HepG2 (cell line): ENCODE results near the gene LRRC10B. TPM values are rescaled to one million over a fixed set of nuclear protein-coding genes. Genes with fewer than 3 reads are reported as not detected.

Experiments used
- ATAC-seq: fragments of 200-7000 bp; cut with Tn5 transposase; 3 replicates; pipeline ENCODE4 v1.9.1; 2020; ENCODE audit warnings: mild to moderate bottlenecking, moderate library complexity
- BruUV-seq: library from RNA; stranded (reverse); fragments of 400-500 nt; replicated peaks from 2 replicates; lab custom pipeline; 2021; lab: Mats Ljungman, UMichigan
- CTCF ChIA-PET: fragments of 300-600 bp; formaldehyde crosslinking; extraction: SDS; loops from one replicate; lab custom pipeline; 2021; ENCODE audit warnings: low total read pairs, inconsistent platforms, low intra/inter-chr PET ratio; lab: Yijun Ruan, JAX
- POLR2A ChIA-PET: fragments of 350-600 bp; sonication (Branson Sonifier 250); formaldehyde crosslinking; loops from one replicate; lab custom pipeline; 2020; ENCODE audit warnings: antibody characterized with exemption, inconsistent platforms; lab: Yijun Ruan, JAX
- DNase-seq: peaks from one replicate; pipeline ENCODE4 v3.0.0-alpha.2; 2015; ENCODE audit warnings: low spot score
- FAIRE-seq: peaks from 3 replicates; lab custom pipeline; 2011; peaks lifted over from hg19 to GRCh38; lab: Jason Lieb, UNC
- H2AFZ ChIP-seq: one replicate; pipeline ENCODE4 v1.6.1; 2011; ENCODE audit warnings: low read length, inconsistent platforms
- H3K27ac ChIP-seq: fragments of 300-600 bp; 3 replicates; pipeline ENCODE4 v1.8.0; 2011; ENCODE audit warnings: mixed run types, mild to moderate bottlenecking, mixed read lengths, low read length, inconsistent platforms; ENCODE audit not compliant: insufficient read depth; ENCODE audit errors: extremely low read length
- H3K27me3 ChIP-seq, 2 experiments: fragments of 200-600 bp in 1 of 2; 2 replicates in 1 of 2; 3 replicates in 1 of 2; pipeline versions ENCODE4 v1.6.0 to v1.8.0; 2011; ENCODE audit warnings: low read length in 2 of 2, mild to moderate bottlenecking in 2 of 2, moderate library complexity in 2 of 2, inconsistent platforms in 1 of 2; ENCODE audit not compliant: insufficient read depth in 2 of 2, control insufficient read depth in 1 of 2
- H3K36me3 ChIP-seq, 2 experiments: fragments of 200-600 bp in 1 of 2; replicated peaks in 1 of 2; 2 replicates in 1 of 2; 3 replicates in 1 of 2; pipeline versions ENCODE4 v1.5.1 to v1.8.0; 2011; ENCODE audit warnings: low read length in 2 of 2, inconsistent platforms in 1 of 2; ENCODE audit not compliant: insufficient read depth in 2 of 2, control insufficient read depth in 1 of 2
- H3K4me1 ChIP-seq: 2 replicates; pipeline ENCODE4 v1.5.1; 2012; ENCODE audit warnings: low read length, inconsistent platforms; ENCODE audit not compliant: insufficient read depth
- H3K4me2 ChIP-seq: 2 replicates; pipeline ENCODE4 v1.6.0; 2011; ENCODE audit warnings: low read depth, low read length, inconsistent platforms
- H3K4me3 ChIP-seq, 3 experiments: fragments of 200-600 bp in 1 of 3; sonication (generic), shearing (Covaris generic) in 1 of 3; replicated peaks in 1 of 3; 2 replicates each; pipeline ENCODE4 v1.5.1; 2011 to 2016; ENCODE audit warnings: low read length in 3 of 3, inconsistent platforms in 2 of 3, low read depth in 2 of 3, mild to moderate bottlenecking in 2 of 3, control low read depth in 1 of 3, mixed read lengths in 1 of 3; ENCODE audit not compliant: insufficient read depth in 1 of 3
- H3K79me2 ChIP-seq: one replicate; pipeline ENCODE4 v1.6.1; 2011; ENCODE audit warnings: low read length, inconsistent platforms; ENCODE audit not compliant: insufficient read depth
- H3K9ac ChIP-seq: 2 replicates; pipeline ENCODE4 v1.6.0; 2011; ENCODE audit warnings: mild to moderate bottlenecking, low read depth, low read length, inconsistent platforms; ENCODE audit not compliant: insufficient read depth
- H3K9me3 ChIP-seq: 2 replicates; pipeline ENCODE4 v1.5.1; 2012; ENCODE audit warnings: mild to moderate bottlenecking, low read length
- H4K20me1 ChIP-seq: 2 replicates; pipeline ENCODE4 v1.6.0; 2011; ENCODE audit warnings: inconsistent platforms, mild to moderate bottlenecking, low read length, moderate library complexity; ENCODE audit not compliant: insufficient read depth
- CEBPG ChIP-seq: IDR thresholded peaks from 2 replicates; pipeline ENCODE4 v1.6.1; 2016
- FOSL2 ChIP-seq: sonication (generic); formaldehyde crosslinking; IDR thresholded peaks from 2 replicates; pipeline ENCODE4 v1.4.0; 2020; ENCODE audit warnings: missing genetic modification reagents
- KDM4B ChIP-seq: sonication (generic); formaldehyde crosslinking; IDR thresholded peaks from 2 replicates; pipeline ENCODE4 v1.4.0; 2020; ENCODE audit warnings: missing genetic modification reagents
- PATZ1 ChIP-seq: sonication (generic); formaldehyde crosslinking; IDR thresholded peaks from 2 replicates; pipeline ENCODE4 v1.4.0; 2020; ENCODE audit warnings: missing genetic modification reagents
- SOX13 ChIP-seq, 3 experiments: fragments of 450-650 bp in 1 of 3; sonication (generic) in 1 of 3; formaldehyde crosslinking in 1 of 3; IDR thresholded peaks in 2 of 3; conservative IDR thresholded peaks in 1 of 3; 2 replicates each; pipeline versions ENCODE4 v1.5.0 to v1.6.1; 2016 to 2020; ENCODE audit warnings: antibody characterized with exemption in 1 of 3, mild to moderate bottlenecking in 1 of 3, missing compliant biosample characterization in 1 of 3, missing genetic modification reagents in 1 of 3, moderate library complexity in 1 of 3
- SUZ12 ChIP-seq: fragments of 150-350 bp; IDR thresholded peaks from 2 replicates; pipeline ENCODE4 v1.6.1; 2014; ENCODE audit warnings: low read depth, low read length
- ZNF414 ChIP-seq: sonication (generic); formaldehyde crosslinking; IDR thresholded peaks from 2 replicates; pipeline ENCODE4 v1.5.0; 2020; ENCODE audit warnings: missing genetic modification reagents
- ZNF615 ChIP-seq: sonication (generic); formaldehyde crosslinking; IDR thresholded peaks from 2 replicates; pipeline ENCODE4 v1.5.0; 2020; ENCODE audit warnings: mild to moderate bottlenecking, missing genetic modification reagents, borderline replicate concordance
- ZNF709 ChIP-seq: sonication (generic); formaldehyde crosslinking; IDR thresholded peaks from 2 replicates; pipeline ENCODE4 v1.5.0; 2020; ENCODE audit warnings: mild to moderate bottlenecking, missing genetic modification reagents
- ZSCAN31 ChIP-seq: sonication (generic); formaldehyde crosslinking; IDR thresholded peaks from 2 replicates; pipeline ENCODE4 v1.5.0; 2020; ENCODE audit warnings: low read depth, mild to moderate bottlenecking, missing genetic modification reagents
- WGBS: methylation state at CpG from one replicate; pipeline ENCODE4 v1.1.6; 2017; ENCODE audit warnings: low lambda C conversion rate; 5-methylcytosine and 5-hydroxymethylcytosine counted together
- in situ Hi-C: cut with HindIII; loops from 2 replicates; pipeline ENCODE4 v1.10.0; 2017; ENCODE audit warnings: low pct_unique_long_range_greater_than_20kb; ENCODE audit not compliant: extremely low pct_ligation_motif_present
- intact Hi-C: fragments of 100-400 bp; cut with micrococcal nuclease; formaldehyde crosslinking; loops from one replicate; pipeline ENCODE4 v1.10.0; 2022; ENCODE audit not compliant: unreplicated experiment
- polyA plus RNA-seq, 8 experiments: library from polyadenylated mRNA; depleted of rRNA in 3 of 8; stranded (reverse) in 7 of 8; unstranded in 1 of 8; fragments of >200 nt; fragmentation: Illumina TruSeq in 4 of 8; extraction: Trizol in 4 of 8; gene quantifications; 2 replicates each; pipeline versions ENCODE4 v1.2.1 to v1.2.3, GENCODE V29; 2011 to 2016; ENCODE audit warnings: low read depth in 4 of 8, missing spikeins in 1 of 8, mixed read lengths in 1 of 8; ENCODE audit not compliant: insufficient read depth in 1 of 8
- total RNA-seq, 5 experiments: library from RNA; depleted of rRNA; stranded (reverse); fragments of >200 nt; fragmentation: Illumina TruSeq; extraction: Trizol; gene quantifications; 2 replicates each; pipeline ENCODE4 v1.2.3, GENCODE V29; 2016; ENCODE audit warnings: low read depth in 1 of 5
- TF ChIP-seq, protein P1 (sequence below): sonication (generic); formaldehyde crosslinking; IDR thresholded peaks from 2 replicates; pipeline ENCODE4 v1.4.0; 2020; ENCODE audit warnings: missing genetic modification reagents
- TF ChIP-seq, protein P2 (sequence below), 2 experiments: sonication (generic) in 1 of 2; formaldehyde crosslinking in 1 of 2; IDR thresholded peaks; 2 replicates each; pipeline versions ENCODE4 v1.5.1 to v1.6.1; 2011 to 2020; ENCODE audit warnings: borderline replicate concordance in 1 of 2, low read depth in 1 of 2, low read length in 1 of 2, mild to moderate bottlenecking in 1 of 2, missing genetic modification reagents in 1 of 2, moderate library complexity in 1 of 2

LRRC10B gene
- total and polyA plus RNA-seq, 2 of the 13 experiments (the other 11 are each of a cell fraction or from before 2014, with no cell fraction given), result not detected

GRCh38 chr11:61529537-61530225 lies 21.1 kb downstream of the LRRC10B start:
- no peak overlapping the region for H3K9ac ChIP-seq
- 13% methylated on average over 10 of the region's 21 CpGs for WGBS
- no peaks in the 10 kb centered on the region for H3K9me3 ChIP-seq
- ATAC-seq (peak; percentile 57), DNase-seq (peak; percentile 58), FAIRE-seq (peak; percentile 66)
- no peaks in the 10 kb centered on the region for H3K79me2 ChIP-seq
- peaks cover 0 to 5% of the 10 kb centered on the region in 2 experiments; a peak in 1 of 5 replicates for H3K27me3 ChIP-seq
- in situ Hi-C loops, result loop anchor here (5.0 kb wide), 1 partner anchor 108 kb away; no protein-coding TSS in a partner anchor
- no peaks in the 10 kb centered on the region for H3K36me3 ChIP-seq
- peaks cover 48% of the 10 kb centered on the region for H3K4me1 ChIP-seq
- peak overlapping the region; percentile 54 for H3K4me2 ChIP-seq
- POLR2A ChIA-PET, result interaction anchor here (1.3 kb wide), 1 partner anchor 41 kb away, joined by 4 read pairs; no protein-coding TSS in a partner anchor
- H4K20me1 ChIP-seq, result no peaks in the 10 kb centered on the region
- H2AFZ ChIP-seq, result no peak overlapping the region
- BruUV-seq, result no TSS peak
- H3K27ac ChIP-seq, result no peak overlapping the region
- intact Hi-C loops, result loop anchor here (1.0 kb wide), 1 partner anchor 99 kb away; no protein-coding TSS in a partner anchor
- CTCF ChIA-PET, result no interaction called here
- peak overlapping the region in 1 of 3 experiments; percentile 38; a peak in 2 of 6 replicates for H3K4me3 ChIP-seq
- TF ChIP-seq ZSCAN31 (CRISPR knock-in tag), result no peak
- TF ChIP-seq, protein P1, sequence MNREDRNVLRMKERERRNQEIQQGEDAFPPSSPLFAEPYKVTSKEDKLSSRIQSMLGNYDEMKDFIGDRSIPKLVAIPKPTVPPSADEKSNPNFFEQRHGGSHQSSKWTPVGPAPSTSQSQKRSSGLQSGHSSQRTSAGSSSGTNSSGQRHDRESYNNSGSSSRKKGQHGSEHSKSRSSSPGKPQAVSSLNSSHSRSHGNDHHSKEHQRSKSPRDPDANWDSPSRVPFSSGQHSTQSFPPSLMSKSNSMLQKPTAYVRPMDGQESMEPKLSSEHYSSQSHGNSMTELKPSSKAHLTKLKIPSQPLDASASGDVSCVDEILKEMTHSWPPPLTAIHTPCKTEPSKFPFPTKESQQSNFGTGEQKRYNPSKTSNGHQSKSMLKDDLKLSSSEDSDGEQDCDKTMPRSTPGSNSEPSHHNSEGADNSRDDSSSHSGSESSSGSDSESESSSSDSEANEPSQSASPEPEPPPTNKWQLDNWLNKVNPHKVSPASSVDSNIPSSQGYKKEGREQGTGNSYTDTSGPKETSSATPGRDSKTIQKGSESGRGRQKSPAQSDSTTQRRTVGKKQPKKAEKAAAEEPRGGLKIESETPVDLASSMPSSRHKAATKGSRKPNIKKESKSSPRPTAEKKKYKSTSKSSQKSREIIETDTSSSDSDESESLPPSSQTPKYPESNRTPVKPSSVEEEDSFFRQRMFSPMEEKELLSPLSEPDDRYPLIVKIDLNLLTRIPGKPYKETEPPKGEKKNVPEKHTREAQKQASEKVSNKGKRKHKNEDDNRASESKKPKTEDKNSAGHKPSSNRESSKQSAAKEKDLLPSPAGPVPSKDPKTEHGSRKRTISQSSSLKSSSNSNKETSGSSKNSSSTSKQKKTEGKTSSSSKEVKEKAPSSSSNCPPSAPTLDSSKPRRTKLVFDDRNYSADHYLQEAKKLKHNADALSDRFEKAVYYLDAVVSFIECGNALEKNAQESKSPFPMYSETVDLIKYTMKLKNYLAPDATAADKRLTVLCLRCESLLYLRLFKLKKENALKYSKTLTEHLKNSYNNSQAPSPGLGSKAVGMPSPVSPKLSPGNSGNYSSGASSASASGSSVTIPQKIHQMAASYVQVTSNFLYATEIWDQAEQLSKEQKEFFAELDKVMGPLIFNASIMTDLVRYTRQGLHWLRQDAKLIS (CRISPR knock-in tag), result no peak
- TF ChIP-seq ZNF414 (CRISPR knock-in tag), result peak; percentile 80; the same call in 1 of the 2 replicates
- TF ChIP-seq ZNF615, result no peak
- no peak for TF ChIP-seq KDM4B
- TF ChIP-seq SUZ12, result no peak
- TF ChIP-seq, protein P2, sequence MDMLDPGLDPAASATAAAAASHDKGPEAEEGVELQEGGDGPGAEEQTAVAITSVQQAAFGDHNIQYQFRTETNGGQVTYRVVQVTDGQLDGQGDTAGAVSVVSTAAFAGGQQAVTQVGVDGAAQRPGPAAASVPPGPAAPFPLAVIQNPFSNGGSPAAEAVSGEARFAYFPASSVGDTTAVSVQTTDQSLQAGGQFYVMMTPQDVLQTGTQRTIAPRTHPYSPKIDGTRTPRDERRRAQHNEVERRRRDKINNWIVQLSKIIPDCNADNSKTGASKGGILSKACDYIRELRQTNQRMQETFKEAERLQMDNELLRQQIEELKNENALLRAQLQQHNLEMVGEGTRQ (IDR thresholded peaks at IDR 0.05; ENCODE audit: low read depth, low read length), result peak; percentile 27; the same call in 1 of the 2 replicates
- TF ChIP-seq, protein P2 (CRISPR knock-in tag; IDR thresholded peaks at IDR 0.05; ENCODE audit: borderline replicate concordance), result no peak
- TF ChIP-seq FOSL2 (CRISPR knock-in tag), result peak; percentile 40; the same call in 1 of the 2 replicates
- peak; percentile 82 for TF ChIP-seq CEBPG (CRISPR knock-in tag)
- no peak for TF ChIP-seq SOX13 (IDR thresholded peaks at IDR 0.05)
- peak in 1 of 2 experiments; percentile 40; a peak in 2 of 4 replicates for TF ChIP-seq SOX13 (CRISPR knock-in tag; conservative IDR thresholded peaks at IDR 0.05 in 1 of 2, IDR thresholded peaks at IDR 0.05 in 1 of 2)
- TF ChIP-seq PATZ1 (CRISPR knock-in tag), result peak; percentile 33; the same call in 1 of the 2 replicates
- TF ChIP-seq ZNF709 (CRISPR knock-in tag), result 0 out of 2 replicates have a peak, but pooled peaks have one; percentile 60
